Breast epithelium (tissue), 4 donors: ENCODE measurements around the gene SUFU. TPM values are rescaled to one million over a fixed set of nuclear protein-coding genes. Genes with fewer than 3 reads are reported as not detected.

Source experiments
- DNase-seq, 2 donors: peaks; one replicate each; pipeline ENCODE4 v3.0.0-alpha.2; 2019; ENCODE audit warnings: low spot score in 2 of 2
- H3K27ac ChIP-seq, 2 donors: fragments of 200-600 bp; sonication (generic) in 1 of 2; one replicate each; pipeline ENCODE4 v1.5.1; 2016 to 2019; ENCODE audit warnings: mild to moderate bottlenecking in 1 of 2
- H3K27me3 ChIP-seq, 2 donors: fragments of 200-600 bp; sonication (generic) in 1 of 2; one replicate each; pipeline versions ENCODE4 v1.5.1 to v1.6.0; 2017 to 2019; ENCODE audit warnings: control low read depth in 1 of 2, mild to moderate bottlenecking in 1 of 2
- H3K36me3 ChIP-seq: fragments of 200-600 bp; one replicate; pipeline ENCODE4 v1.5.1; 2019
- H3K4me1 ChIP-seq, 2 donors: fragments of 200-600 bp; sonication (generic); one replicate each; pipeline ENCODE4 v1.5.1; 2016 to 2019; ENCODE audit warnings: control low read depth in 1 of 2
- H3K4me3 ChIP-seq, 3 donors: fragments of 200-600 bp; sonication (generic); 1 replicate in 2 of 3; 2 replicates in 1 of 3; pipeline ENCODE4 v1.5.1; 2016 to 2019; ENCODE audit warnings: mild to moderate bottlenecking in 3 of 3, moderate library complexity in 2 of 3
- H3K9me3 ChIP-seq, 2 donors: fragments of 200-600 bp; sonication (generic) in 1 of 2; one replicate each; pipeline ENCODE4 v1.5.1; 2016 to 2019; ENCODE audit warnings: control low read depth in 1 of 2
- CTCF ChIP-seq, 3 donors: fragments of 450-650 bp; IDR thresholded peaks; one replicate each; pipeline ENCODE4 v1.5.1; 2016 to 2017; ENCODE audit warnings: antibody characterized with exemption in 3 of 3, mild to moderate bottlenecking in 3 of 3, moderate library complexity in 3 of 3
- POLR2A ChIP-seq: fragments of 450-650 bp; IDR thresholded peaks from one replicate; pipeline ENCODE4 v1.6.1; 2016; ENCODE audit warnings: antibody characterized with exemption, mild to moderate bottlenecking, moderate library complexity
- POLR2AphosphoS5 ChIP-seq, 3 donors: sonication (generic); formaldehyde crosslinking; IDR thresholded peaks; one replicate each; pipeline ENCODE4 v1.6.1; 2017; ENCODE audit warnings: antibody characterized with exemption in 3 of 3
- intact Hi-C: fragments of 100-400 bp; cut with DNase I; formaldehyde crosslinking; loops from one replicate; pipeline ENCODE4 v1.15.1; 2023; ENCODE audit warnings: low total_unique reads
- total RNA-seq, 3 donors: library from RNA; depleted of rRNA; stranded (reverse); fragments of >200 nt; gene quantifications; one replicate each; pipeline ENCODE4 v1.1.0, GENCODE V29; 2016

The SUFU gene
- total RNA-seq, 3 donors from 2014 or later, result 6.2 to 9.1 (median 8.6) TPM

- no peak for TF ChIP-seq POLR2A
- TF ChIP-seq POLR2AphosphoS5 (IDR thresholded peaks at IDR 0.05), result no peak
- TF ChIP-seq CTCF (IDR thresholded peaks at IDR 0.05), result no peak
- intact Hi-C loops, result no loop called here
- no peaks in the 10 kb centered on the region for H3K9me3 ChIP-seq
- peak in 1 of 2 donors; percentile 49 for DNase-seq
- H3K27ac ChIP-seq, result peak overlapping the region; percentile 84 to 98
- no peaks in the 10 kb centered on the region for H3K27me3 ChIP-seq
- no peaks in the 10 kb centered on the region for H3K36me3 ChIP-seq
- H3K4me1 ChIP-seq, result peaks cover 10 to 13% of the 10 kb centered on the region in 2 donors
- no peak overlapping the region for H3K4me3 ChIP-seq
Observed at GRCh38 chr10:102628451-102628911, 124.7 kb downstream of the SUFU start.

GRCh38 chr10:102629661-102630614 is 126.2 kb downstream of the SUFU start:
- H3K27ac ChIP-seq, result peak overlapping the region; percentile 84 to 98
- no peak for DNase-seq
- intact Hi-C loops, result no loop called here
- H3K27me3 ChIP-seq, result no peaks in the 10 kb centered on the region
- no peaks in the 10 kb centered on the region for H3K36me3 ChIP-seq
- H3K9me3 ChIP-seq, result no peaks in the 10 kb centered on the region
- TF ChIP-seq POLR2AphosphoS5 (IDR thresholded peaks at IDR 0.05), result no peak
- TF ChIP-seq POLR2A, result no peak
- no peak for TF ChIP-seq CTCF (IDR thresholded peaks at IDR 0.05)
- H3K4me1 ChIP-seq, result peaks cover 10 to 13% of the 10 kb centered on the region in 2 donors
- no peak overlapping the region for H3K4me3 ChIP-seq

- Histone ChIP-seq H3K27me3 (no peaks in the 10 kb centered on the region), H3K36me3 (no peaks in the 10 kb centered on the region), H3K9me3 (no peaks in the 10 kb centered on the region), H3K4me1 (peaks cover 10 to 13% of the 10 kb centered on the region in 2 donors), H3K27ac (peak overlapping the region in 1 of 2 donors; percentile 98), H3K4me3 (no peak overlapping the region)
- no peak for TF ChIP-seq POLR2A
- no peak for TF ChIP-seq CTCF (IDR thresholded peaks at IDR 0.05)
- TF ChIP-seq POLR2AphosphoS5 (IDR thresholded peaks at IDR 0.05), result no peak
- intact Hi-C loops, result no loop called here
- DNase-seq, result no peak
Observed at GRCh38 chr10:102630663-102631062, 126.9 kb downstream of the SUFU start.

- no peaks in the 10 kb centered on the region for H3K9me3 ChIP-seq
- peaks cover 10 to 13% of the 10 kb centered on the region in 2 donors for H3K4me1 ChIP-seq
- H3K27ac ChIP-seq, result peak overlapping the region in 1 of 2 donors; percentile 98
- intact Hi-C loops, result no loop called here
- H3K4me3 ChIP-seq, result no peak overlapping the region
- TF ChIP-seq POLR2A (no peak), CTCF (IDR thresholded peaks at IDR 0.05) (no peak), POLR2AphosphoS5 (IDR thresholded peaks at IDR 0.05) (no peak)
- DNase-seq, result no peak
- no peaks in the 10 kb centered on the region for H3K36me3 ChIP-seq
- no peaks in the 10 kb centered on the region for H3K27me3 ChIP-seq
Observed at GRCh38 chr10:102631525-102632393, 128.0 kb downstream of the SUFU start.
